Ovary (tissue), 9 donors: ENCODE measurements around the gene LUM. TPM values are rescaled to one million over a fixed set of nuclear protein-coding genes. Genes with fewer than 3 reads are reported as not detected.

Experiments used
- DNase-seq, 5 donors: peaks; one replicate each; pipeline ENCODE4 v3.0.0-alpha.2; 2019 to 2020
- H3K27ac ChIP-seq, 2 donors: fragments of 200-600 bp; one replicate each; pipeline versions ENCODE4 v1.5.1 to v1.8.0; 2019 to 2022
- H3K27me3 ChIP-seq: fragments of 200-600 bp; one replicate; pipeline ENCODE4 v1.8.0; 2022
- H3K36me3 ChIP-seq: fragments of 200-600 bp; sonication (generic); one replicate; pipeline ENCODE4 v1.5.1; 2019
- H3K4me1 ChIP-seq: one replicate; pipeline ENCODE4 v1.8.1; 2013; ENCODE audit warnings: mild to moderate bottlenecking, moderate library complexity; ENCODE audit not compliant: insufficient read depth
- H3K4me3 ChIP-seq: fragments of 200-600 bp; sonication (generic); one replicate; pipeline ENCODE4 v1.5.1; 2017
- H3K9me3 ChIP-seq, 2 donors: fragments of 200-600 bp in 1 of 2; sonication (generic) in 1 of 2; one replicate each; pipeline versions ENCODE4 v1.5.1 to v1.8.1; 2013 to 2019; ENCODE audit warnings: mild to moderate bottlenecking in 1 of 2, moderate library complexity in 1 of 2
- CTCF ChIP-seq, 3 donors: fragments of 450-650 bp in 2 of 3; fragments of 200-600 bp in 1 of 3; IDR thresholded peaks; one replicate each; pipeline versions ENCODE4 v1.5.1 to v1.8.0; 2016 to 2022; ENCODE audit warnings: antibody characterized with exemption in 3 of 3, mild to moderate bottlenecking in 1 of 3
- EP300 ChIP-seq: sonication (generic); formaldehyde crosslinking; IDR thresholded peaks from one replicate; pipeline ENCODE4 v1.6.1; 2017; ENCODE audit warnings: antibody characterized with exemption
- POLR2A ChIP-seq: fragments of 450-650 bp; IDR thresholded peaks from one replicate; pipeline ENCODE4 v1.6.1; 2017; ENCODE audit warnings: antibody characterized with exemption, mild to moderate bottlenecking, moderate library complexity
- WGBS, 3 donors: extraction: QIAGEN DNeasy Blood & Tissue Kit in 1 of 3; methylation state at CpG; one replicate each; pipeline versions ENCODE4 v1.1.5 to v1.1.7; 2013 to 2017; 5-methylcytosine and 5-hydroxymethylcytosine counted together
- intact Hi-C, 4 donors: fragments of 100-400 bp; cut with DNase I; formaldehyde crosslinking; loops; one replicate each; pipeline versions ENCODE4 v1.11.0 to v1.15.1; 2022 to 2023
- polyA plus RNA-seq, 2 donors: library from polyadenylated mRNA; stranded (reverse); fragments of 200-250 nt in 1 of 2; fragments of 350-450 nt in 1 of 2; fragmentation: Illumina TruSeq in 1 of 2; extraction: RNeasy Lipid Tissue Mini Kit (QIAGEN cat#74804) in 1 of 2; gene quantifications; one replicate each; pipeline ENCODE4 v1.2.3, GENCODE V29; 2013 to 2014
- total RNA-seq, 7 donors: library from RNA; depleted of rRNA in 2 of 7; stranded (reverse); fragments of >200 nt in 2 of 7; fragmentation: NEBNext Ultra II Directional in 3 of 7; extraction: Animal tissue kit (Norgen Biotek cat#: 25700) in 3 of 7; gene quantifications; one replicate each; pipeline versions ENCODE4 v1.1.0 to v1.2.4, GENCODE V29; 2016 to 2023
- donor health status: DM: no; HTN: no; CAD: no; lungs with moderate emphysema.
- donor health status: DM: no; HTN: no; CAD: no.
- donor health status: Bipolar disorder and iron deficiency.
- donor health status: DM: yes; HTN: yes; CAD: no.
- donor health status: DM: no; HTN: no; CAD: no.
- donor health status: DM: yes; HTN: yes; CAD: no.

LUM gene
- total and polyA plus RNA-seq, 9 donors: 122 to 663 (median 343) TPM

GRCh38 chr12:91078501-91078900 lies 32.8 kb downstream of the LUM start:
- Histone ChIP-seq H3K9me3 (no peaks in the 10 kb centered on the region), H3K27ac (no peak overlapping the region), H3K4me1 (peaks cover 2% of the 10 kb centered on the region), H3K36me3 (no peaks in the 10 kb centered on the region), H3K27me3 (no peaks in the 10 kb centered on the region), H3K4me3 (no peak overlapping the region)
- TF ChIP-seq POLR2A (no peak), EP300 (no peak), CTCF (IDR thresholded peaks at IDR 0.05) (no peak)
- 14 to 32% (median 24%) methylated on average over 1 of the region's 1 CpG for WGBS, 3 donors
- intact Hi-C loops: no loop called here
- DNase-seq: no peak

GRCh38 chr12:91077228-91077954 lies 33.9 kb downstream of the LUM start:
- intact Hi-C loops: no loop called here

GRCh38 chr12:91074851-91075250 lies 36.4 kb downstream of the LUM start:
- H3K9me3 ChIP-seq: no peaks in the 10 kb centered on the region
- WGBS, 3 donors: 85 to 90% (median 88%) methylated on average over 1 of the region's 1 CpG
- no peaks in the 10 kb centered on the region for H3K27me3 ChIP-seq
- peaks cover 2% of the 10 kb centered on the region for H3K4me1 ChIP-seq
- H3K27ac ChIP-seq: peak overlapping the region in 1 of 2 donors; percentile 54
- no peak for DNase-seq
- H3K4me3 ChIP-seq: no peak overlapping the region
- TF ChIP-seq EP300: no peak
- no peak for TF ChIP-seq POLR2A
- TF ChIP-seq CTCF (IDR thresholded peaks at IDR 0.05): no peak
- no peaks in the 10 kb centered on the region for H3K36me3 ChIP-seq
- intact Hi-C loops: no loop called here

More at GRCh38 chr12:91077228-91077954, 33.9 kb downstream of the LUM start:
- no peaks in the 10 kb centered on the region for H3K36me3 ChIP-seq
- H3K4me3 ChIP-seq: no peak overlapping the region
- H3K27ac ChIP-seq: no peak overlapping the region
- H3K27me3 ChIP-seq: no peaks in the 10 kb centered on the region
- no peak for DNase-seq
- peaks cover 2% of the 10 kb centered on the region for H3K4me1 ChIP-seq
- WGBS, 3 donors: 95 to 97% (median 95%) methylated on average over 5 of the region's 5 CpGs
- no peak for TF ChIP-seq EP300
- TF ChIP-seq POLR2A: no peak
- TF ChIP-seq CTCF (IDR thresholded peaks at IDR 0.05): no peak
- H3K9me3 ChIP-seq: no peaks in the 10 kb centered on the region

GRCh38 chr12:91074154-91074709 lies 37.1 kb downstream of the LUM start:
- TF ChIP-seq CTCF (IDR thresholded peaks at IDR 0.05) (no peak), EP300 (no peak), POLR2A (no peak)
- DNase-seq: no peak
- no peaks in the 10 kb centered on the region for H3K36me3 ChIP-seq
- H3K27me3 ChIP-seq: no peaks in the 10 kb centered on the region
- no peak overlapping the region for H3K4me3 ChIP-seq
- H3K27ac ChIP-seq: peak overlapping the region in 1 of 2 donors; percentile 54
- peaks cover 2% of the 10 kb centered on the region for H3K4me1 ChIP-seq
- intact Hi-C loops: no loop called here
- WGBS, 3 donors: 39 to 46% (median 43%) methylated on average over 6 of the region's 6 CpGs
- H3K9me3 ChIP-seq: no peaks in the 10 kb centered on the region
